Stimulated activated effector memory CD8-positive, alpha-beta T cell treated with anti-CD3 and anti-CD28 coated beads, Interleukin-12 subunit alpha, Interleukin-12 subunit beta, amount 100 ng/mL, for 72 hours (primary cell): ENCODE measurements around the gene UBE2QL1.
A peak's percentile ranks its signal among the peaks of the same experiment; 100 is the strongest.

Source experiments
- ATAC-seq: fragments of 150-1000 bp; cut with Tn5 transposase; 2 replicates; pipeline ENCODE4 v1.10.0; 2021
- DNase-seq, 2 donors: peaks; one replicate each; pipeline ENCODE4 v3.0.0; 2021 to 2022; ENCODE audit warnings: low spot score in 2 of 2
- H3K27ac Mint-ChIP-seq: one replicate; pipeline ENCODE4 v1.8.0; 2022; ENCODE audit warnings: mild to moderate bottlenecking, mixed read lengths
- H3K36me3 Mint-ChIP-seq: one replicate; pipeline ENCODE4 v1.8.0; 2022; ENCODE audit warnings: mild to moderate bottlenecking, mixed read lengths
- H3K4me1 Mint-ChIP-seq: one replicate; pipeline ENCODE4 v1.8.0; 2022; ENCODE audit warnings: mixed read lengths
- H3K4me3 Mint-ChIP-seq: one replicate; pipeline ENCODE4 v1.8.0; 2022; ENCODE audit warnings: mild to moderate bottlenecking, mixed read lengths
- H3K9me3 Mint-ChIP-seq: one replicate; pipeline ENCODE4 v1.8.0; 2022; ENCODE audit warnings: mixed read lengths

The UBE2QL1 gene

DNA sequence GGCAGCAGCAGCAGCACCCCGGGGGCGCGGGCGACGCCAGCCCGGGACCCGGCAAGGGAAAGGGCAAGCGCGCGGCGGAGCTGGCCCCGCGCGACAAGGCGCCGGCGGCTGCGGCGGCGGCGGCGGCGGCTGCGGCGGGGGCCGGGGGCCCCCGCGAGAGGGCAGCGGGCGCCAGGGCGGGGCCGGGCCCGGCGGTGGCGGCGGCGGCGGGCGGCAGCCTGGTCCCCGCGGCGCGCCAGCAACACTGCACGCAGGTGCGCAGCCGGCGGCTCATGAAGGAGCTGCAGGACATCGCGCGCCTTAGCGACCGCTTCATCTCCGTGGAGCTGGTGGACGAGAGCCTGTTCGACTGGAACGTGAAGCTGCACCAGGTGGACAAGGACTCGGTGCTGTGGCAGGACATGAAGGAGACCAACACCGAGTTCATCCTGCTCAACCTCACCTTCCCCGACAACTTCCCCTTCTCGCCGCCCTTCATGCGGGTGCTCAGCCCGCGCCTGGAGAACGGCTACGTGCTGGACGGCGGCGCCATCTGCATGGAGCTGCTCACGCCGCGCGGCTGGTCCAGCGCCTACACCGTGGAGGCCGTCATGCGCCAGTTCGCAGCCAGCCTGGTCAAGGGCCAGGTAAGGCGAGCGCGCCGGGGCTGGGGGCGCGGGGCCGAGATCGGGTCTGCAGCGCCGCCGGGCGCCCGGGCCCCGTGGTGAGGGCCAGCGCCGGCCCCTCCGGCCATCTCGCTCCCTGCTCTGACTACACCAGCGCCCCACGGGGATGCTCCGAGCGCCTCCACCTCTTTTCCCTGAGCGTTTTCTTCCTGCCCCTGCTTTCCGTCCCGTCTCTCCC lies at the start of gene UBE2QL1:
Gene UBE2QL1, plus strand, starts transcription at position 238 of the 843 bp plus-strand sequence. Its CDS starts 35 bp downstream, at position 273.
- H3K4me1 Mint-ChIP-seq, result peaks cover 15% of the 10 kb centered on the region
- no peak within 1 kb of the TSS for H3K4me3 Mint-ChIP-seq
- H3K9me3 Mint-ChIP-seq, result no peaks in the 10 kb centered on the region
- H3K27ac Mint-ChIP-seq, result no peak within 1 kb of the TSS
- peak; percentile 19 for ATAC-seq
- H3K36me3 Mint-ChIP-seq, result no peaks in the 10 kb centered on the region
- peak in 1 of 2 donors; percentile 49 for DNase-seq

- ATAC-seq, result no peak
- H3K27ac Mint-ChIP-seq, result no peak overlapping the region
- DNase-seq, result no peak
Observed at GRCh38 chr5:6399980-6400910, 48.4 kb upstream of the UBE2QL1 start.

DNA sequence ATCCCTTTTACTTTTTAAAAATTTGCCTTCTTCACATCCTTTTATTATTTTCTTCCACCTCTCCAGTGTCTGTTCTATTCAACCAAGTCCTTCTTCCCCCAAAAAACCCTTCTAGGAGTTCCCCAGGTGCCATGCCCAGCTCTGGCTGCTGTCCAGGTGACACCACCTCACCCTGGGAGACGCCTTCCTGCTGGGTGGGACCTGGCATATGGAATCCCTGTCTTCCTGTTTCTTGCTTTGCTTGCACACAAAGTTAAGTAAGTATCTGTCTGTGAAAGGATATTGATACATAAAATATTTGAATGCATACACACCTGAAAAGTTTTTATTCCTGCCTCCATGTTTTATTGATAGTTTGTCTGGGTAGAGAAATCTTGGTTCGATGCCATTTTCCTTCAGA lies 47.2 kb upstream of the UBE2QL1 start:
- ATAC-seq, result no peak
- DNase-seq, result no peak
- Mint-ChIP-seq H3K27ac (no peak overlapping the region), H3K36me3 (no peaks in the 10 kb centered on the region), H3K9me3 (no peaks in the 10 kb centered on the region), H3K4me1 (no peaks in the 10 kb centered on the region), H3K4me3 (no peak overlapping the region)

More at GRCh38 chr5:6399980-6400910, 48.4 kb upstream of the UBE2QL1 start:
- no peaks in the 10 kb centered on the region for H3K9me3 Mint-ChIP-seq
- no peaks in the 10 kb centered on the region for H3K4me1 Mint-ChIP-seq
- H3K36me3 Mint-ChIP-seq, result no peaks in the 10 kb centered on the region
- H3K4me3 Mint-ChIP-seq, result no peak overlapping the region

DNA sequence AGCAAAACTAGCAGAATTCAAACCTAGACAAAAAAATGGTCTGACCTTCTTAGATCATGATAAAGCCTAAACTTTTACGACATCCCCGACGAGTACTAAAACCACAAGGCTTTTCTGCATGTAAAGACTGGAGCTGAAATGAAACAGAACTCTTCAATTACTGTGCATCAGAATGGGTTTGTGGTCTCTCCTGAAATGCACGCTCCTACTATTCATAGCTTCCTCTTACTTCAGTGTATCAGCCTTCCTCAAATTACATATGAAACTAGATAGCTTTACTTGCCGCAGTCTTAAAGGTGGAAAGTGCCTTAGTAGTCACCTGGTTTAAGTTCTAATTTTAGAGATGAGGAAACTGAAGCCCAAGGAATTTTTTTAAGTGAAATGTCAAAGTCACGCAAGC lies 45.7 kb upstream of the UBE2QL1 start:
- H3K36me3 Mint-ChIP-seq, result no peaks in the 10 kb centered on the region
- DNase-seq (no peak), ATAC-seq (peak; percentile 56)
- no peaks in the 10 kb centered on the region for H3K9me3 Mint-ChIP-seq
- H3K4me3 Mint-ChIP-seq, result no peak overlapping the region
- no peaks in the 10 kb centered on the region for H3K4me1 Mint-ChIP-seq
- H3K27ac Mint-ChIP-seq, result no peak overlapping the region

GRCh38 chr5:6403416-6403815 lies 45.2 kb upstream of the UBE2QL1 start:
- Mint-ChIP-seq H3K4me1 (peaks cover under 1% of the 10 kb centered on the region), H3K4me3 (no peak overlapping the region), H3K36me3 (no peaks in the 10 kb centered on the region), H3K27ac (no peak overlapping the region), H3K9me3 (no peaks in the 10 kb centered on the region)
- ATAC-seq, result no peak
- no peak for DNase-seq

- ATAC-seq (no peak), DNase-seq (no peak)
- Mint-ChIP-seq H3K9me3 (no peaks in the 10 kb centered on the region), H3K4me3 (no peak overlapping the region), H3K36me3 (no peaks in the 10 kb centered on the region), H3K4me1 (peaks cover 5% of the 10 kb centered on the region), H3K27ac (no peak overlapping the region)
Observed at GRCh38 chr5:6404129-6404528, 44.5 kb upstream of the UBE2QL1 start.

DNA sequence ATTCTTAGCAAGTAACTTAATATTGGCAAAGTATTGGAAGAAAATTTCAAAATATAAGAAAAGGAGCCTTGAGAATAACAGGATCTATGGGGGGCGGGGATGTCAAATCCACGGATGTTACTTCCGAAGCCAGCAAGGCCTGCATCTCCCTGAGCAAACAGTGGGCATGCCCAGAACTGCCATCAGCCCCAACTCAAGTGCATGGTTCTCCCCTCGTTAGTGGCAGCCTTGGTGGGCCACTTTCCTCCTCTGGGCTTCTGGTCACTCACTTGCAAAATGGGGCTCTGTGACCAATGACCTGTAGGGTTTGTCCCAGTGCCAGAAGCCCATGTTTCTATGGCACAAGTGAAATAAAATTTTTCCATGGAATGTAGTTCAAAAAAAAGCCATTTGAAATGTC lies 43.1 kb upstream of the UBE2QL1 start:
- ATAC-seq (no peak), DNase-seq (no peak)
- H3K27ac Mint-ChIP-seq, result no peak overlapping the region
- no peak overlapping the region for H3K4me3 Mint-ChIP-seq
- H3K4me1 Mint-ChIP-seq, result peaks cover 5% of the 10 kb centered on the region
- H3K36me3 Mint-ChIP-seq, result no peaks in the 10 kb centered on the region
- no peaks in the 10 kb centered on the region for H3K9me3 Mint-ChIP-seq

DNA sequence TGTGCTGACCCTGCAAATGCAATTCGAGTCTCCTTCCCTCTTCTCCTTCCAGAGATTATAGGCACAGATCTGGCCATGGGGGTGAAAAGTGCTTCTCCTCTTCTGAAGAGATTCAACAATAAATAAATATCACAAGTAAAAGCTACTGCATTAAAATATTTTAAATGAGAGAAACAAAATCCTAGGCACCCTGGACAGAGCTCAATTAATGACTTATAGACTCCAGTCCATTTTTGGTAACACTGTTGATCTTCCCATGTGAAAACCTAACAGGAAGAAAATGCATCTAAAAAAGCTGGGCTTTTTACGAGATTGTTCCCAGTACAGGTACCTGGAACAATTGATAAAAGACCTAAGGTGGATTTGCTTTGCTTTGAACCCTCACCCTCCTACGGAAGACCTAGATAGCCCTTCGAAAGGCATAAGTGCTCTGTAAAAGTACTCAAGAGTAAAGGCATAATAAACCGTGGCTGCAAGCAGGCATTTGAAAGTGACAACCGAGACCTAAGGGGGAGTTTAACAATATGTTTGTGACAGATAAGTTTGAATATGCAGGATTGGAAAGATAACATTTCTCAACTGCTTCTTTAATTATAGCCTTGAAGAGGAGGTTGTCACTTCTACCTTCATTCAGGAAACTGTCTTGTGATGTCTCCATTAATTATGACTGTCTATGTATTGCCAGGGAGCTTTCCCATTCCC lies 41.0 kb upstream of the UBE2QL1 start:
- H3K9me3 Mint-ChIP-seq, result no peaks in the 10 kb centered on the region
- H3K36me3 Mint-ChIP-seq, result no peaks in the 10 kb centered on the region
- ATAC-seq (no peak), DNase-seq (no peak)
- peaks cover 5% of the 10 kb centered on the region for H3K4me1 Mint-ChIP-seq
- no peak overlapping the region for H3K4me3 Mint-ChIP-seq
- H3K27ac Mint-ChIP-seq, result no peak overlapping the region

- Mint-ChIP-seq H3K36me3 (no peaks in the 10 kb centered on the region), H3K9me3 (no peaks in the 10 kb centered on the region), H3K27ac (no peak overlapping the region), H3K4me1 (peaks cover 5% of the 10 kb centered on the region), H3K4me3 (no peak overlapping the region)
- DNase-seq (no peak), ATAC-seq (no peak)
Observed at GRCh38 chr5:6408260-6408596, 40.4 kb upstream of the UBE2QL1 start.

DNA sequence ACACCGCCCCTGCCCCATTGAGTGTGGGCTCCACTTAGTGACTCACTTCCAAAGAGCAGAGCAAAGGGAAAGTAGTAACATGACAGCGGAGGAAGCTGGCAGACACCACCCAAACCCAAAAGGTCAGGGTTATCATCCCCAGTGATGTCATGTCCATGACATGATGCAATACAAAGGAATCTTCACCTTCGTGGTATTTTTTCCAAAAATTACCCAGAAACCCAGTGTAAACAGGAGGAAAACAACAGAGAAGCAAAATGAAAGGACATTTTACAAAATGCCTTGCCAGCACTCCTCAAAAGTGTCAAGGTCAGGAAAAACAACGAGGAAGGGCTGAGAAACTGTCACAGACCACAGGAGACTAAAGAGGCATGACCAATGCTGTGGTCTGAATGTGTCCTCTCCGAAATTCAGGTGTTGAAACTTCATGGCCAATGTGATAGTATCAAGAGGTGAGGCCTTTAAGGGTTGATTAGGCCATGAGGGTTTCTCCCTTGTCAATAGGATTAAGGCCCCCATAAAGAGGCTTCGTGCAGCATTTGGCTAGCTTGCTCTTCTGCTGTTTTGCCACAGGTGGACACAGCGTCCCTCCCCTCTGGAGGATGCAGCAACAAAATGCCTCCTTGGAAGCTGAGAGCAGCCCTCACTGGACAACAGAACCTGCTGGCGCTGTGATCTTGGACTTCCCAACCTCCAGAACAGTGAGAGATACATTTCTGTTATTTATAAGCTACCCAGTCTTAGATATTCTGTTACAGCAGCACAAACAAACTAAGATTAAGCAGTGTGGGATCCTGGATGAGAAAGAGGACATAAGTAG lies 39.8 kb upstream of the UBE2QL1 start:
- DNase-seq (no peak), ATAC-seq (peak; percentile 51)
- H3K36me3 Mint-ChIP-seq, result no peaks in the 10 kb centered on the region
- H3K27ac Mint-ChIP-seq, result no peak overlapping the region
- no peaks in the 10 kb centered on the region for H3K9me3 Mint-ChIP-seq
- peaks cover 5% of the 10 kb centered on the region for H3K4me1 Mint-ChIP-seq
- no peak overlapping the region for H3K4me3 Mint-ChIP-seq

DNA sequence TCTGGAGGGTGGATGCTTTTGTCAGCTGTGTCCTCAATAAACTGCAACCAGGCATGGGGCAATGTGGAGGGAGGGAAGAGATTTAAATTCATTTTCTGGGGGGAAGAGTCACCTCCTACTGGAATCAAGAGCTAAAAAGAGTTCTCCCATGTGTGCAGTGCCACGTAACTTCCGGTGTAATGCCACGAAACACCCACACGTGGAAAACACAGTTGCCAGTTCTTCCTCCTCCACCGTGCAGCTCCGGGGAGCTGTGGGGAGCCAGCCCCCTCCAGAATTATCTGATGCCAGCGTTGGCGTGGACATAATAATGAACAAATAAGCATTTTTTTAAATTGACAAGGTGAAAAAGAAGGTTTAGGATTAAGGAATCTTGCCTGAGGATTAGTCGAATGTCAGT lies 38.2 kb upstream of the UBE2QL1 start:
- no peak for ATAC-seq
- Mint-ChIP-seq H3K4me3 (no peak overlapping the region), H3K9me3 (no peaks in the 10 kb centered on the region), H3K4me1 (peaks cover 5% of the 10 kb centered on the region), H3K27ac (no peak overlapping the region), H3K36me3 (no peaks in the 10 kb centered on the region)
- no peak for DNase-seq

DNA sequence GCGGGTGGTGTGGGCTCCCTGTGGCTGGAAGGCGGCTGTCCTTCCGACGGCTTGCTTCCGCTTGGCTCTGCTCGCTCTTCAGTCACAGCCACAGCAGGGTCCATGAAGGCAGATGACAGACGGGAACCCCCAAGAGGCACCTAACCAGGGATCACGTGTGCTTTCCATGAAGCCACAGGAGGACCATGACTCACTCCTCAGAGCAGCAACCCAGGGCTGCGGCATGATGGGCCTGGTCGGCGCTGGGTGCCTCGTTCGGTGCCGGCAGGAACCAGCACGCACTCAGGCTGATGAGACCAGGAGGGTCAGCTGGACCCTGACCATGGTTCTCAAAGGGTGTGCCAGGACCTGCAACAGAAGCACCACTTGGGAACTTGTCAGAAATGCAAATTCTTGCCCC lies 37.5 kb upstream of the UBE2QL1 start:
- no peak for ATAC-seq
- peaks cover 5% of the 10 kb centered on the region for H3K4me1 Mint-ChIP-seq
- no peak overlapping the region for H3K4me3 Mint-ChIP-seq
- no peaks in the 10 kb centered on the region for H3K36me3 Mint-ChIP-seq
- DNase-seq, result no peak
- H3K9me3 Mint-ChIP-seq, result no peaks in the 10 kb centered on the region
- no peak overlapping the region for H3K27ac Mint-ChIP-seq

- DNase-seq, result no peak
- no peak overlapping the region for H3K27ac Mint-ChIP-seq
- no peak overlapping the region for H3K4me3 Mint-ChIP-seq
- no peaks in the 10 kb centered on the region for H3K9me3 Mint-ChIP-seq
- no peaks in the 10 kb centered on the region for H3K36me3 Mint-ChIP-seq
- no peak for ATAC-seq
- peaks cover 5% of the 10 kb centered on the region for H3K4me1 Mint-ChIP-seq
Observed at GRCh38 chr5:6412811-6413210, 35.8 kb upstream of the UBE2QL1 start.

DNA sequence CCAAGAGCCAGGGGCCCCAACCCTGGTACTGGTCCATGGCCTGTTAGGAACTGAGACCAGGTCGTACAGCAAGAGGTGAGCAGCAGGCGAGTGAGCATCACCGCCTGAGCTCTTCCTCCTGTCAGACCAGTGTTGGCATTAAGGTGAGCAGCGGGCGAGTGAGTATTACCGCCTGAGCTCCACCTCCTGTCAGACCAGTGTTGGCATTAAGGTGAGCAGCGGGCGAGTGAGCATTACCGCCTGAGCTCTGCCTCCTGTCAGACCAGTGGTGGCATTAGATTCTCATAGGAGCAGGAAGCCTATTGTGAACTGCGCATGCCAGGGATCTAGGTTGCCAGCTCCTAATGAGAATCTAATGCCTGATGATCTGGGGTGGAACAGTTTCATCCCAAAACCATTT lies 31.0 kb upstream of the UBE2QL1 start:
- no peak overlapping the region for H3K4me3 Mint-ChIP-seq
- H3K27ac Mint-ChIP-seq, result no peak overlapping the region
- H3K4me1 Mint-ChIP-seq, result no peaks in the 10 kb centered on the region
- no peaks in the 10 kb centered on the region for H3K9me3 Mint-ChIP-seq
- no peaks in the 10 kb centered on the region for H3K36me3 Mint-ChIP-seq
- DNase-seq, result no peak
- ATAC-seq, result no peak
